IPS-20b (cell line): ENCODE results near the gene FBXL7.

Experiments used
- H3K27ac ChIP-seq: one replicate; pipeline ENCODE4 v1.5.1; 2013; ENCODE audit warnings: low read length
- H3K27me3 ChIP-seq: 2 replicates; pipeline ENCODE4 v1.6.1; 2013; ENCODE audit warnings: mild to moderate bottlenecking, low read length, inconsistent platforms; ENCODE audit not compliant: insufficient read depth
- H3K36me3 ChIP-seq: 2 replicates; pipeline ENCODE4 v1.6.1; 2013; ENCODE audit warnings: low read depth, mild to moderate bottlenecking, inconsistent platforms, low read length, moderate library complexity; ENCODE audit not compliant: insufficient read depth
- H3K4me1 ChIP-seq: 2 replicates; pipeline ENCODE4 v1.6.1; 2013; ENCODE audit warnings: mild to moderate bottlenecking, control low read depth, inconsistent platforms, low read length, moderate library complexity; ENCODE audit not compliant: insufficient read depth
- H3K4me3 ChIP-seq: 2 replicates; pipeline ENCODE4 v1.5.1; 2013; ENCODE audit warnings: mild to moderate bottlenecking, low read length, inconsistent platforms
- H3K9ac ChIP-seq: 2 replicates; pipeline ENCODE4 v1.6.1; 2013; ENCODE audit warnings: low read depth, mild to moderate bottlenecking, inconsistent platforms, low read length, moderate library complexity
- H3K9me3 ChIP-seq: 2 replicates; pipeline ENCODE4 v1.6.1; 2013; ENCODE audit warnings: mild to moderate bottlenecking, low read depth, low read length, inconsistent platforms; ENCODE audit not compliant: insufficient read depth

FBXL7 gene

GRCh38 chr5:15680455-15680854, 180.5 kb downstream of the FBXL7 start:
- Histone ChIP-seq H3K4me3 (no peak overlapping the region), H3K9ac (no peak overlapping the region)

GRCh38 chr5:15682122-15682521, 182.1 kb downstream of the FBXL7 start:
- Histone ChIP-seq H3K4me1 (peaks cover 5% of the 10 kb centered on the region; the same call in 1 of the 2 replicates), H3K4me3 (no peak overlapping the region), H3K27me3 (no peaks in the 10 kb centered on the region), H3K36me3 (no peaks in the 10 kb centered on the region), H3K27ac (no peak overlapping the region), H3K9me3 (no peaks in the 10 kb centered on the region), H3K9ac (no peak overlapping the region)

More at GRCh38 chr5:15680455-15680854, 180.5 kb downstream of the FBXL7 start:
- H3K27me3 ChIP-seq: no peaks in the 10 kb centered on the region
- no peaks in the 10 kb centered on the region for H3K9me3 ChIP-seq
- H3K27ac ChIP-seq: no peak overlapping the region
- H3K4me1 ChIP-seq: no peaks in the 10 kb centered on the region
- no peaks in the 10 kb centered on the region for H3K36me3 ChIP-seq

GRCh38 chr5:15682566-15682965, 182.6 kb downstream of the FBXL7 start:
- Histone ChIP-seq H3K9ac (no peak overlapping the region), H3K9me3 (no peaks in the 10 kb centered on the region), H3K4me3 (no peak overlapping the region), H3K36me3 (no peaks in the 10 kb centered on the region), H3K27ac (no peak overlapping the region), H3K27me3 (no peaks in the 10 kb centered on the region), H3K4me1 (peaks cover 8% of the 10 kb centered on the region)

GRCh38 chr5:15683332-15683731, 183.4 kb downstream of the FBXL7 start:
- H3K9me3 ChIP-seq: no peaks in the 10 kb centered on the region
- peaks cover 9% of the 10 kb centered on the region for H3K4me1 ChIP-seq
- H3K9ac ChIP-seq: no peak overlapping the region
- no peaks in the 10 kb centered on the region for H3K27me3 ChIP-seq
- no peak overlapping the region for H3K4me3 ChIP-seq
- H3K36me3 ChIP-seq: no peaks in the 10 kb centered on the region
- H3K27ac ChIP-seq: no peak overlapping the region

- Histone ChIP-seq H3K9me3 (no peaks in the 10 kb centered on the region), H3K9ac (no peak overlapping the region), H3K27me3 (no peaks in the 10 kb centered on the region), H3K27ac (no peak overlapping the region), H3K36me3 (no peaks in the 10 kb centered on the region), H3K4me3 (no peak overlapping the region), H3K4me1 (peaks cover 9% of the 10 kb centered on the region)
These were observed 187.4 kb downstream of the FBXL7 start for GRCh38 chr5:15687401-15687800.

- Histone ChIP-seq H3K9ac (no peak overlapping the region), H3K36me3 (no peaks in the 10 kb centered on the region), H3K9me3 (no peaks in the 10 kb centered on the region), H3K4me1 (peaks cover 19% of the 10 kb centered on the region), H3K27ac (no peak overlapping the region), H3K27me3 (no peaks in the 10 kb centered on the region), H3K4me3 (no peak overlapping the region)
These were observed 189.9 kb downstream of the FBXL7 start for GRCh38 chr5:15689836-15690235.

GRCh38 chr5:15690611-15691010, 190.6 kb downstream of the FBXL7 start:
- Histone ChIP-seq H3K4me3 (no peak overlapping the region), H3K27ac (no peak overlapping the region), H3K36me3 (no peaks in the 10 kb centered on the region), H3K9me3 (no peaks in the 10 kb centered on the region), H3K4me1 (peaks cover 26% of the 10 kb centered on the region), H3K9ac (no peak overlapping the region), H3K27me3 (no peaks in the 10 kb centered on the region)

- Histone ChIP-seq H3K4me1 (peaks cover 26% of the 10 kb centered on the region), H3K4me3 (no peak overlapping the region), H3K27ac (no peak overlapping the region), H3K9ac (no peak overlapping the region), H3K27me3 (no peaks in the 10 kb centered on the region), H3K36me3 (no peaks in the 10 kb centered on the region), H3K9me3 (no peaks in the 10 kb centered on the region)
These were observed 191.5 kb downstream of the FBXL7 start for GRCh38 chr5:15691521-15691920.

- no peaks in the 10 kb centered on the region for H3K36me3 ChIP-seq
- no peak overlapping the region for H3K4me3 ChIP-seq
- H3K4me1 ChIP-seq: peaks cover 17% of the 10 kb centered on the region; the same call in 1 of the 2 replicates
- no peaks in the 10 kb centered on the region for H3K27me3 ChIP-seq
- H3K9me3 ChIP-seq: no peaks in the 10 kb centered on the region
- no peak overlapping the region for H3K27ac ChIP-seq
- no peak overlapping the region for H3K9ac ChIP-seq
These were observed 192.9 kb downstream of the FBXL7 start for GRCh38 chr5:15692706-15693381.

- H3K36me3 ChIP-seq: no peaks in the 10 kb centered on the region
- H3K4me1 ChIP-seq: peaks cover 17% of the 10 kb centered on the region; the same call in 1 of the 2 replicates
- no peak overlapping the region for H3K27ac ChIP-seq
- no peaks in the 10 kb centered on the region for H3K27me3 ChIP-seq
- no peak overlapping the region for H3K4me3 ChIP-seq
- no peak overlapping the region for H3K9ac ChIP-seq
- no peaks in the 10 kb centered on the region for H3K9me3 ChIP-seq
These were observed 193.4 kb downstream of the FBXL7 start for GRCh38 chr5:15693382-15693728.

GRCh38 chr5:15693933-15694332, 194.0 kb downstream of the FBXL7 start:
- Histone ChIP-seq H3K27ac (no peak overlapping the region), H3K9me3 (no peaks in the 10 kb centered on the region), H3K36me3 (no peaks in the 10 kb centered on the region), H3K4me1 (peaks cover 17% of the 10 kb centered on the region; the same call in 1 of the 2 replicates), H3K9ac (no peak overlapping the region), H3K4me3 (no peak overlapping the region), H3K27me3 (no peaks in the 10 kb centered on the region)

GRCh38 chr5:15694696-15695214, 194.8 kb downstream of the FBXL7 start:
- Histone ChIP-seq H3K9me3 (no peaks in the 10 kb centered on the region), H3K36me3 (no peaks in the 10 kb centered on the region), H3K9ac (peak overlapping the region; percentile 10; the same call in 1 of the 2 replicates), H3K27ac (no peak overlapping the region), H3K4me3 (no peak overlapping the region), H3K27me3 (no peaks in the 10 kb centered on the region), H3K4me1 (peaks cover 17% of the 10 kb centered on the region; the same call in 1 of the 2 replicates)
